ENCODE data around the gene KAZN.

KAZN gene

GRCh38 chr1:14897080-14897449, 298.6 kb downstream of the KAZN start:
- DNase-seq, result no peak

- DNase-seq, result no peak
These were observed 299.1 kb downstream of the KAZN start for GRCh38 chr1:14897547-14897946.

- no peak for DNase-seq
These were observed 299.6 kb downstream of the KAZN start for GRCh38 chr1:14897997-14898645.

- DNase-seq, result no peak
These were observed 301.2 kb downstream of the KAZN start for GRCh38 chr1:14899686-14900085.

GRCh38 chr1:14901371-14901954, 303.0 kb downstream of the KAZN start:
- DNase-seq, result no peak

- DNase-seq, result no peak
These were observed 305.4 kb downstream of the KAZN start for GRCh38 chr1:14903922-14904321.

- DNase-seq, result no peak
These were observed 308.2 kb downstream of the KAZN start for GRCh38 chr1:14906665-14907064.

GRCh38 chr1:14907416-14907815, 308.9 kb downstream of the KAZN start:
- no peak for DNase-seq

- no peak for DNase-seq
These were observed 310.8 kb downstream of the KAZN start for GRCh38 chr1:14909273-14909672.

GRCh38 chr1:14909920-14910460, 311.5 kb downstream of the KAZN start:
- no peak for DNase-seq

GRCh38 chr1:14910984-14911721, 312.7 kb downstream of the KAZN start:
- DNase-seq, result no peak

GRCh38 chr1:14912839-14913481, 314.5 kb downstream of the KAZN start:
- no peak for DNase-seq

- DNase-seq, result no peak
These were observed 315.1 kb downstream of the KAZN start for GRCh38 chr1:14913482-14914177.

GRCh38 chr1:14914351-14914988, 316.0 kb downstream of the KAZN start:
- no peak for DNase-seq

- DNase-seq, result peak; percentile 37 to 48
These were observed 317.0 kb downstream of the KAZN start for GRCh38 chr1:14915356-14916054.

- no peak for DNase-seq
These were observed 320.8 kb downstream of the KAZN start for GRCh38 chr1:14919289-14919688.

GRCh38 chr1:14919751-14920150, 321.3 kb downstream of the KAZN start:
- DNase-seq, result no peak

GRCh38 chr1:14921057-14921456, 322.6 kb downstream of the KAZN start:
- no peak for DNase-seq

GRCh38 chr1:14922942-14923726, 324.6 kb downstream of the KAZN start:
- DNase-seq, result no peak

GRCh38 chr1:14923727-14924452, 325.4 kb downstream of the KAZN start:
- peak; percentile 3 to 17 for DNase-seq
